K562 (cell line): ENCODE results near the gene GABRD. TPM values are rescaled to one million over a fixed set of nuclear protein-coding genes. Genes with fewer than 3 reads are reported as not detected.

Source experiments
- ATAC-seq: fragments of 200-7000 bp; cut with Tn5 transposase; 3 replicates; pipeline ENCODE4 v1.9.1; 2020; ENCODE audit warnings: moderate library complexity
- BruUV-seq: library from RNA; stranded (reverse); fragments of 400-500 nt; replicated peaks from 2 replicates; lab custom pipeline; 2021; lab: Mats Ljungman, UMichigan
- CTCF ChIA-PET: fragments of 300-600 bp; formaldehyde crosslinking; extraction: SDS; loops from one replicate; lab custom pipeline; 2021; ENCODE audit warnings: low intra/inter-chr PET ratio; lab: Yijun Ruan, JAX
- POLR2A ChIA-PET: fragments of 300-600, 350-650 bp; sonication (Branson Sonifier 250); formaldehyde crosslinking; extraction: SDS; loops from one replicate; lab custom pipeline; 2021; ENCODE audit warnings: antibody characterized with exemption, inconsistent platforms; lab: Yijun Ruan, JAX
- DNase-seq, 4 experiments: peaks; one replicate each; pipeline versions ENCODE4 v3.0.0 to v3.0.0-alpha.2; 2011 to 2018; ENCODE audit warnings: low spot score in 3 of 4, mixed read lengths in 3 of 4; ENCODE audit errors: extremely low read depth in 1 of 4
- FAIRE-seq: peaks from 2 replicates; lab custom pipeline; 2011; peaks lifted over from hg19 to GRCh38; lab: Jason Lieb, UNC
- H2AFZ ChIP-seq: 2 replicates; pipeline ENCODE4 v1.6.0; 2011; ENCODE audit warnings: low read depth, low read length, control low read depth, inconsistent platforms
- H3K27ac ChIP-seq: fragments of 200-600 bp; 3 replicates; pipeline ENCODE4 v1.8.0; 2011; ENCODE audit warnings: low read depth, mild to moderate bottlenecking, control low read depth, inconsistent platforms, low read length, moderate library complexity, mixed read lengths; ENCODE audit errors: extremely low read depth
- H3K27me3 ChIP-seq, 2 experiments: fragments of 300-600 bp in 1 of 2; 2 replicates in 1 of 2; 3 replicates in 1 of 2; pipeline versions ENCODE4 v1.6.0 to v1.8.0; 2011; ENCODE audit warnings: inconsistent platforms in 2 of 2, low read length in 2 of 2, mild to moderate bottlenecking in 1 of 2, mixed read lengths in 1 of 2, moderate library complexity in 1 of 2; ENCODE audit not compliant: control insufficient read depth in 2 of 2, insufficient read depth in 2 of 2
- H3K36me3 ChIP-seq: fragments of 300-600 bp; 3 replicates; pipeline ENCODE4 v1.8.0; 2011; ENCODE audit warnings: mild to moderate bottlenecking, low read length, inconsistent platforms; ENCODE audit not compliant: control insufficient read depth, insufficient read depth
- H3K4me1 ChIP-seq, 2 experiments: fragments of 200-600 bp in 1 of 2; replicated peaks in 1 of 2; 2 replicates in 1 of 2; 3 replicates in 1 of 2; pipeline versions ENCODE4 v1.5.1 to v1.8.0; 2011; ENCODE audit warnings: inconsistent platforms in 2 of 2, low read length in 2 of 2, mild to moderate bottlenecking in 1 of 2, mixed read lengths in 1 of 2, moderate library complexity in 1 of 2; ENCODE audit not compliant: control insufficient read depth in 2 of 2, insufficient read depth in 2 of 2
- H3K4me2 ChIP-seq: 2 replicates; pipeline ENCODE4 v1.6.1; 2011; ENCODE audit warnings: low read length, control low read depth, inconsistent platforms, mixed read lengths; ENCODE audit not compliant: insufficient read depth
- H3K4me3 ChIP-seq: fragments of 200-600 bp; sonication (generic), shearing (Covaris generic); 2 replicates; pipeline ENCODE4 v1.5.1; 2016; ENCODE audit warnings: control low read depth, inconsistent platforms
- H3K79me2 ChIP-seq: fragments of 200-600 bp; 3 replicates; pipeline ENCODE4 v1.8.0; 2011; ENCODE audit warnings: low read length, inconsistent platforms; ENCODE audit not compliant: control insufficient read depth, insufficient read depth
- H3K9ac ChIP-seq, 2 experiments: 2 replicates each; pipeline versions ENCODE4 v1.6.0 to v1.6.1; 2011; ENCODE audit warnings: low read depth in 2 of 2, low read length in 2 of 2, control low read depth in 1 of 2, inconsistent platforms in 1 of 2, mild to moderate bottlenecking in 1 of 2, mixed read lengths in 1 of 2; ENCODE audit not compliant: insufficient read depth in 1 of 2
- H3K9me1 ChIP-seq: one replicate; pipeline ENCODE4 v1.6.0; 2011; ENCODE audit warnings: inconsistent platforms, mild to moderate bottlenecking, low read length, moderate library complexity; ENCODE audit not compliant: control insufficient read depth, insufficient read depth
- H3K9me3 ChIP-seq: replicated peaks from 2 replicates; pipeline ENCODE4 v1.5.1; 2011; ENCODE audit warnings: low read depth, low read length, inconsistent platforms; ENCODE audit not compliant: control insufficient read depth, insufficient read depth
- H4K20me1 ChIP-seq: replicated peaks from 2 replicates; pipeline ENCODE4 v1.6.1; 2011; ENCODE audit warnings: low read length, inconsistent platforms, mixed read lengths; ENCODE audit not compliant: control insufficient read depth, insufficient read depth
- BMI1 ChIP-seq: fragments of 150-350 bp; IDR thresholded peaks from 2 replicates; pipeline ENCODE4 v1.6.1; 2014; ENCODE audit warnings: low read length
- DMBX1 ChIP-seq: fragments of 250-450 bp; sonication (Bioruptor Pico); IDR thresholded peaks from 2 replicates; pipeline ENCODE4 v1.8.0; 2022; ENCODE audit warnings: inconsistent platforms, mild to moderate bottlenecking, moderate library complexity, borderline replicate concordance
- FOXP1 ChIP-seq: sonication (generic); formaldehyde crosslinking; IDR thresholded peaks from 2 replicates; pipeline ENCODE4 v1.8.0; 2022; ENCODE audit warnings: mild to moderate bottlenecking, missing genetic modification reagents
- MCM7 ChIP-seq, 2 experiments: fragments of 450-650 bp; IDR thresholded peaks; 2 replicates each; pipeline ENCODE4 v1.6.1; 2016 to 2018
- NFE2L1 ChIP-seq: fragments of 450-650 bp; IDR thresholded peaks from 2 replicates; pipeline ENCODE4 v1.6.1; 2016; ENCODE audit warnings: missing genetic modification characterization, low read depth, mild to moderate bottlenecking, missing compliant biosample characterization, moderate library complexity, borderline replicate concordance
- TOE1 ChIP-seq, 2 experiments: fragments of 450-650 bp in 1 of 2; sonication (generic) in 1 of 2; formaldehyde crosslinking in 1 of 2; IDR thresholded peaks; 2 replicates each; pipeline versions ENCODE4 v1.7.1 to v1.8.0; 2016 to 2022; ENCODE audit warnings: borderline replicate concordance in 2 of 2, mild to moderate bottlenecking in 2 of 2, antibody characterized with exemption in 1 of 2, inconsistent platforms in 1 of 2, low read depth in 1 of 2, missing genetic modification reagents in 1 of 2, moderate library complexity in 1 of 2
- ZC3H8 ChIP-seq: fragments of 450-650 bp; IDR thresholded peaks from 2 replicates; pipeline ENCODE4 v1.6.1; 2017
- ZFP36 ChIP-seq: fragments of 150-350 bp; IDR thresholded peaks from 2 replicates; pipeline ENCODE4 v1.6.1; 2018; ENCODE audit warnings: low read length, low read depth; ENCODE audit not compliant: partially characterized antibody
- ZNF232 ChIP-seq: sonication (generic); formaldehyde crosslinking; IDR thresholded peaks from 2 replicates; pipeline ENCODE4 v1.8.0; 2022; ENCODE audit warnings: mild to moderate bottlenecking, missing genetic modification reagents
- WGBS: fragments of 100-300 bp; shearing (Covaris generic); methylation state at CpG from one replicate; pipeline ENCODE4 v1.1.6; 2016; ENCODE audit warnings: low coverage, mixed read lengths; ENCODE audit not compliant: insufficient coverage; ENCODE audit errors: missing lambda C conversion rate; 5-methylcytosine and 5-hydroxymethylcytosine counted together
- in situ Hi-C: fragments of 300-500 bp; cut with MboI; formaldehyde crosslinking; loops from 4 replicates; pipeline ENCODE4 v1.15.0; 2018; ENCODE audit warnings: inconsistent platforms, mixed read lengths
- intact Hi-C: fragments of 100-400 bp; cut with micrococcal nuclease; formaldehyde crosslinking; loops from 2 replicates; pipeline ENCODE4 v1.14.2; 2022
- polyA plus RNA-seq, 8 experiments: library from polyadenylated mRNA; depleted of rRNA in 4 of 8; stranded (reverse) in 5 of 8; unstranded in 3 of 8; fragments of >200 nt; fragmentation: Nextera tagmentation in 2 of 8; fragmentation: Illumina TruSeq in 1 of 8; extraction: Ambion mirVana in 2 of 8; extraction: Trizol in 1 of 8; gene quantifications; 2 replicates each; pipeline versions ENCODE4 v1.2.1 to v1.2.3, GENCODE V29; 2011 to 2014; ENCODE audit warnings: inconsistent platforms in 1 of 8, missing spikeins in 1 of 8
- total RNA-seq, 7 experiments: library from RNA; depleted of rRNA in 6 of 7; stranded (reverse); fragments of >200 nt in 6 of 7; fragmentation: Illumina TruSeq in 2 of 7; extraction: Trizol in 2 of 7; gene quantifications; 2 replicates each; pipeline versions ENCODE4 v1.2.1 to v1.2.3, GENCODE V29; 2011 to 2021; ENCODE audit warnings: low replicate concordance in 1 of 7
- TF ChIP-seq, protein P1 (sequence below): fragments of 450-650 bp; formaldehyde crosslinking; IDR thresholded peaks from 2 replicates; pipeline ENCODE4 v1.4.0; 2020; ENCODE audit warnings: mild to moderate bottlenecking, mixed read lengths
- TF ChIP-seq, protein P2 (sequence below): sonication (generic); formaldehyde crosslinking; IDR thresholded peaks from 2 replicates; pipeline ENCODE4 v1.9.0; 2022; ENCODE audit warnings: mild to moderate bottlenecking, missing genetic modification reagents
- TF ChIP-seq, protein P3 (sequence below): fragments of 250-450 bp; sonication (Bioruptor Pico); IDR thresholded peaks from 2 replicates; pipeline ENCODE4 v1.5.0; 2021
- TF ChIP-seq, protein P4 (sequence below): fragments of 250-450 bp; sonication (Bioruptor Pico); IDR thresholded peaks from 2 replicates; pipeline ENCODE4 v1.5.0; 2022; ENCODE audit warnings: mild to moderate bottlenecking
- TF ChIP-seq, protein P5 (sequence below): fragments of 250-450 bp; sonication (Bioruptor Pico); IDR thresholded peaks from 2 replicates; pipeline ENCODE4 v1.5.0; 2020; ENCODE audit warnings: mild to moderate bottlenecking

The GABRD gene
- total and polyA plus RNA-seq, 9 of the 15 experiments (the other 6 are each of a cell fraction or from before 2014, with no cell fraction given): 0.07 TPM; not detected in 8

DNA sequence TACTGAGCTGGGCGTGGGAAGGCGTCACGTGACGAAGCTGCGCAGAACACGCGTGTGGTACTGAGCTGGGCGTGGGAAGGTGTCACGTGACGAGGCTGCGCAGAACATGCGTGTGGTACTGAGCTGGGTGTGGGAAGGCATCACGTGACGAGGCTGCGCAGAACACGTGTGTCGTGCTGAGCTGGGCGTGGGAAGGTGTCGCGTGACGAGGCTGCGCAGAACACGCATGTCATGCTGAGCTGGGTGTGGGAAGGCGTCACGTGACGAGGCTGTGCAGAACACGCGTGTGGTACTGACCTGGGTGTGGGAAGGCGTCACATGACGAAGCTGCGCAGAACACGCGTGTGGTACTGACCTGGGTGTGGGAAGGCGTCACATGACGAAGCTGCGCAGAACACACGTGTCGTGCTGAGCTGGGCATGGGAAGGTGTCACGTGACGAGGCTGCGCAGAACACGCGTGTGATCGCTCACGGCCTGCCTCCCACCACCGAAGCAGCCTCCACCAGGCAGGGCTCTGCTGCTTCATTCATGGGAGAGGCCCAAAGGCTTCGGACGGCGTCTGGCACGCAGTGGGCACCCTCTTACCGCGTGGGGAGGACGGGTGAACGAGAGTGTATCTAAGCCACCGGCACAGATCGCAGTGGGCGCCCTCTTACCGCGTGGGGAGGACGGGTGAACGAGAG, 39.5 kb upstream of the GABRD start:
- peaks cover 26 to 47% of the 10 kb centered on the region in 2 experiments for H3K27me3 ChIP-seq
- FAIRE-seq: no peak
- no peak overlapping the region for H3K4me2 ChIP-seq
- no TSS peak for BruUV-seq
- ChIA-PET CTCF (no interaction called here), POLR2A (interaction anchor here (0.6 kb wide), 1 partner anchor 406 kb away, joined by 4 read pairs; no protein-coding TSS in a partner anchor)
- no peak overlapping the region for H2AFZ ChIP-seq
- no peaks in the 10 kb centered on the region for H3K9me1 ChIP-seq
- H3K27ac ChIP-seq: no peak overlapping the region
- ATAC-seq: no peak
- peaks cover 3% of the 10 kb centered on the region; the same call in 1 of the 2 replicates for H3K9me3 ChIP-seq
- H3K36me3 ChIP-seq: no peaks in the 10 kb centered on the region
- DNase-seq: no peak
- H3K79me2 ChIP-seq: no peaks in the 10 kb centered on the region
- 60% methylated on average over 48 of the region's 61 CpGs for WGBS
- H3K9ac ChIP-seq: no peak overlapping the region
- intact Hi-C loops (no loop called here), in situ Hi-C loops (no loop called here)
- H4K20me1 ChIP-seq: no peaks in the 10 kb centered on the region
- peaks cover 0 to 26% of the 10 kb centered on the region in 2 experiments; a peak in 2 of 5 replicates for H3K4me1 ChIP-seq
- H3K4me3 ChIP-seq: no peak overlapping the region
- TF ChIP-seq, protein P1, sequence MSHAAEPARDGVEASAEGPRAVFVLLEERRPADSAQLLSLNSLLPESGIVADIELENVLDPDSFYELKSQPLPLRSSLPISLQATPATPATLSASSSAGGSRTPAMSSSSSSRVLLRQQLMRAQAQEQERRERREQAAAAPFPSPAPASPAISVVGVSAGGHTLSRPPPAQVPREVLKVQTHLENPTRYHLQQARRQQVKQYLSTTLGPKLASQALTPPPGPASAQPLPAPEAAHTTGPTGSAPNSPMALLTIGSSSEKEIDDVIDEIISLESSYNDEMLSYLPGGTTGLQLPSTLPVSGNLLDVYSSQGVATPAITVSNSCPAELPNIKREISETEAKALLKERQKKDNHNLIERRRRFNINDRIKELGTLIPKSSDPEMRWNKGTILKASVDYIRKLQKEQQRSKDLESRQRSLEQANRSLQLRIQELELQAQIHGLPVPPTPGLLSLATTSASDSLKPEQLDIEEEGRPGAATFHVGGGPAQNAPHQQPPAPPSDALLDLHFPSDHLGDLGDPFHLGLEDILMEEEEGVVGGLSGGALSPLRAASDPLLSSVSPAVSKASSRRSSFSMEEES (CRISPR knock-in tag): peak; percentile 32
- TF ChIP-seq NFE2L1 (tag) (no peak), ZFP36 (no peak), ZNF232 (CRISPR knock-in tag) (no peak), MCM7 (IDR thresholded peaks at IDR 0.05) (no peak), TOE1 (IDR thresholded peaks at IDR 0.05; ENCODE audit: borderline replicate concordance) (no peak), TOE1 (CRISPR knock-in tag; IDR thresholded peaks at IDR 0.05; ENCODE audit: borderline replicate concordance, low read depth) (no peak), BMI1 (no peak), FOXP1 (no peak), DMBX1 (no peak), ZC3H8 (no peak)
- TF ChIP-seq, protein P2, sequence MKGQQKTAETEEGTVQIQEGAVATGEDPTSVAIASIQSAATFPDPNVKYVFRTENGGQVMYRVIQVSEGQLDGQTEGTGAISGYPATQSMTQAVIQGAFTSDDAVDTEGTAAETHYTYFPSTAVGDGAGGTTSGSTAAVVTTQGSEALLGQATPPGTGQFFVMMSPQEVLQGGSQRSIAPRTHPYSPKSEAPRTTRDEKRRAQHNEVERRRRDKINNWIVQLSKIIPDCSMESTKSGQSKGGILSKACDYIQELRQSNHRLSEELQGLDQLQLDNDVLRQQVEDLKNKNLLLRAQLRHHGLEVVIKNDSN (CRISPR knock-in tag): peak; percentile 75
- TF ChIP-seq, protein P3, sequence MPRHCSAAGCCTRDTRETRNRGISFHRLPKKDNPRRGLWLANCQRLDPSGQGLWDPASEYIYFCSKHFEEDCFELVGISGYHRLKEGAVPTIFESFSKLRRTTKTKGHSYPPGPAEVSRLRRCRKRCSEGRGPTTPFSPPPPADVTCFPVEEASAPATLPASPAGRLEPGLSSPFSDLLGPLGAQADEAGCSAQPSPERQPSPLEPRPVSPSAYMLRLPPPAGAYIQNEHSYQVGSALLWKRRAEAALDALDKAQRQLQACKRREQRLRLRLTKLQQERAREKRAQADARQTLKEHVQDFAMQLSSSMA (CRISPR knock-in tag): no peak
- TF ChIP-seq, protein P4, sequence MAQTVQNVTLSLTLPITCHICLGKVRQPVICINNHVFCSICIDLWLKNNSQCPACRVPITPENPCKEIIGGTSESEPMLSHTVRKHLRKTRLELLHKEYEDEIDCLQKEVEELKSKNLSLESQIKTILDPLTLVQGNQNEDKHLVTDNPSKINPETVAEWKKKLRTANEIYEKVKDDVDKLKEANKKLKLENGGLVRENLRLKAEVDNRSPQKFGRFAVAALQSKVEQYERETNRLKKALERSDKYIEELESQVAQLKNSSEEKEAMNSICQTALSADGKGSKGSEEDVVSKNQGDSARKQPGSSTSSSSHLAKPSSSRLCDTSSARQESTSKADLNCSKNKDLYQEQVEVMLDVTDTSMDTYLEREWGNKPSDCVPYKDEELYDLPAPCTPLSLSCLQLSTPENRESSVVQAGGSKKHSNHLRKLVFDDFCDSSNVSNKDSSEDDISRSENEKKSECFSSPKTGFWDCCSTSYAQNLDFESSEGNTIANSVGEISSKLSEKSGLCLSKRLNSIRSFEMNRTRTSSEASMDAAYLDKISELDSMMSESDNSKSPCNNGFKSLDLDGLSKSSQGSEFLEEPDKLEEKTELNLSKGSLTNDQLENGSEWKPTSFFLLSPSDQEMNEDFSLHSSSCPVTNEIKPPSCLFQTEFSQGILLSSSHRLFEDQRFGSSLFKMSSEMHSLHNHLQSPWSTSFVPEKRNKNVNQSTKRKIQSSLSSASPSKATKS: no peak
- TF ChIP-seq, protein P5, sequence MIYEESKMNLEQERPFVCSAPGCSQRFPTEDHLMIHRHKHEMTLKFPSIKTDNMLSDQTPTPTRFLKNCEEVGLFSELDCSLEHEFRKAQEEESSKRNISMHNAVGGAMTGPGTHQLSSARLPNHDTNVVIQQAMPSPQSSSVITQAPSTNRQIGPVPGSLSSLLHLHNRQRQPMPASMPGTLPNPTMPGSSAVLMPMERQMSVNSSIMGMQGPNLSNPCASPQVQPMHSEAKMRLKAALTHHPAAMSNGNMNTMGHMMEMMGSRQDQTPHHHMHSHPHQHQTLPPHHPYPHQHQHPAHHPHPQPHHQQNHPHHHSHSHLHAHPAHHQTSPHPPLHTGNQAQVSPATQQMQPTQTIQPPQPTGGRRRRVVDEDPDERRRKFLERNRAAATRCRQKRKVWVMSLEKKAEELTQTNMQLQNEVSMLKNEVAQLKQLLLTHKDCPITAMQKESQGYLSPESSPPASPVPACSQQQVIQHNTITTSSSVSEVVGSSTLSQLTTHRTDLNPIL (CRISPR knock-in tag): no peak
